ENCODE data around the gene HOXD1. TPM values are rescaled to one million over a fixed set of nuclear protein-coding genes. Genes with fewer than 3 reads are reported as not detected.

HOXD1 gene
- total RNA-seq, 4 donors from 2014 or later = 0.11 to 0.40 TPM; not detected in 2

DNA sequence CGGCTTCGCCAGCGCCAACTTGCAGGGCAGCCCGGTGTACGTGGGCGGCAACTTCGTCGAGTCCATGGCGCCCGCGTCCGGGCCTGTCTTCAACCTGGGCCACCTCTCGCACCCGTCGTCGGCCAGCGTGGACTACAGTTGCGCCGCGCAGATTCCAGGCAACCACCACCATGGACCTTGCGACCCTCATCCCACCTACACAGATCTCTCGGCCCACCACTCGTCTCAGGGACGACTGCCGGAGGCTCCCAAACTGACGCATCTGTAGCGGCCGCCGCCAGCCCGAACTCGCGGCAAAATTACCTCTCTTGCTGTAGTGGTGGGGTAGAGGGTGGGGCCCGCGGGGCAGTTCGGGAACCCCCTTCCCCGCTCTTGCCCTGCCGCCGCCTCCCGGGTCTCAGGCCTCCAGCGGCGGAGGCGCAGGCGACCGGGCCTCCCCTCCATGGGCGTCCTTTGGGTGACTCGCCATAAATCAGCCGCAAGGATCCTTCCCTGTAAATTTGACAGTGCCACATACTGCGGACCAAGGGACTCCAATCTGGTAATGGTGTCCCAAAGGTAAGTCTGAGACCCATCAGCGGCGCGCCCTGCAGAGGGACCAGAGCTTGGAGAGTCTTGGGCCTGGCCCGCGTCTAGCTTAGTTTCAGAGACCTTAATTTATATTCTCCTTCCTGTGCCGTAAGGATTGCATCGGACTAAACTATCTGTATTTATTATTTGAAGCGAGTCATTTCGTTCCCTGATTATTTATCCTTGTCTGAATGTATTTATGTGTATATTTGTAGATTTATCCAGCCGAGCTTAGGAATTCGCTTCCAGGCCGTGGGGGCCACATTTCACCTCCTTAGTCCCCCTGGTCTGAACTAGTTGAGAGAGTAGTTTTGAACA lies 16.2 kb upstream of the HOXD1 start:
- H3K4me3 ChIP-seq (replicated peaks in 1 of 3) = no peak overlapping the region
- H3K27me3 ChIP-seq = peaks cover 59% of the 10 kb centered on the region

DNA sequence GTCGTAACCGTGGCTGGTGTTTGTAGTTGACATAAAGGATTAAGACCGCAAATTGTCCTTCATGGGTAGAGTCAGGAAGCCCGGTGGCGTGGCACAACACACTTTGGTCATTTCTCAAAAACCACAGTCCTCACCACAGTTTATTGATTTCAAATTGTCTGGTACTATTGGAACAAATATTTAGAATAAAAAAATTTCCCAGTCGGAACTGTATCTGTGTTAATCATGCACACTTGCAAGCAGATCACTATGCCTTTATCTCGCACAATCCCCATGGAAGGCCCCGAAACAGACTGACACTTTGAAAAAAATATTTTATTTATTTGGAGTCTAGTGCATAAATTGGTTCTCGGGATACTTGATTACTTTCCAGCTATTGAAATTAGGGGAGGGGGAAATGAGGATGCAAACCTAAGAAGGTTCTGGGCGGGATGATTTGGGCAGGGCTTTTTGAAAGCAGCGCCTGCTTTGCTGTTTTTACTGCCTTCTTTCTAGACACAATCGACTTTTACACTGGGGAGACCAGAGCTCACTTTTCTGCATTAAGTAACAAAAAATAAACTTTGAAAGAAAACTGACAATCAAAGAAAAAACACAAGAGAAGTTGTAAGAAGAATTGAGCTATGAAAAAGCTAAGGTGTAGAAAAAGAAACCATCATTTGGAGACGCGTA lies 15.4 kb upstream of the HOXD1 start:
- TF ChIP-seq, protein P1, sequence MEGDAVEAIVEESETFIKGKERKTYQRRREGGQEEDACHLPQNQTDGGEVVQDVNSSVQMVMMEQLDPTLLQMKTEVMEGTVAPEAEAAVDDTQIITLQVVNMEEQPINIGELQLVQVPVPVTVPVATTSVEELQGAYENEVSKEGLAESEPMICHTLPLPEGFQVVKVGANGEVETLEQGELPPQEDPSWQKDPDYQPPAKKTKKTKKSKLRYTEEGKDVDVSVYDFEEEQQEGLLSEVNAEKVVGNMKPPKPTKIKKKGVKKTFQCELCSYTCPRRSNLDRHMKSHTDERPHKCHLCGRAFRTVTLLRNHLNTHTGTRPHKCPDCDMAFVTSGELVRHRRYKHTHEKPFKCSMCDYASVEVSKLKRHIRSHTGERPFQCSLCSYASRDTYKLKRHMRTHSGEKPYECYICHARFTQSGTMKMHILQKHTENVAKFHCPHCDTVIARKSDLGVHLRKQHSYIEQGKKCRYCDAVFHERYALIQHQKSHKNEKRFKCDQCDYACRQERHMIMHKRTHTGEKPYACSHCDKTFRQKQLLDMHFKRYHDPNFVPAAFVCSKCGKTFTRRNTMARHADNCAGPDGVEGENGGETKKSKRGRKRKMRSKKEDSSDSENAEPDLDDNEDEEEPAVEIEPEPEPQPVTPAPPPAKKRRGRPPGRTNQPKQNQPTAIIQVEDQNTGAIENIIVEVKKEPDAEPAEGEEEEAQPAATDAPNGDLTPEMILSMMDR (IDR thresholded peaks at IDR 0.05) = no peak
- no peak for TF ChIP-seq POLR2A (IDR thresholded peaks at IDR 0.05)
- Histone ChIP-seq H3K4me1 (peaks cover 10% of the 10 kb centered on the region in 2 donors), H3K27ac (no peak overlapping the region), H3K27me3 (peaks cover 62% of the 10 kb centered on the region), H3K4me3 (replicated peaks in 1 of 3) (no peak overlapping the region), H3K36me3 (no peaks in the 10 kb centered on the region), H3K9me3 (no peaks in the 10 kb centered on the region)
- intact Hi-C loops (cut with DNase I) = no loop called here
- DNase-seq = no peak
- WGBS, 2 donors = 33 to 42% methylated on average over 14 of the region's 14 CpGs

More for the DNA sequence above, 16.2 kb upstream of the HOXD1 start:
- Histone ChIP-seq H3K9me3 (no peaks in the 10 kb centered on the region), H3K36me3 (no peaks in the 10 kb centered on the region), H3K4me1 (peaks cover 7% of the 10 kb centered on the region in 2 donors), H3K27ac (no peak overlapping the region)
- no peak for DNase-seq
- intact Hi-C loops (cut with DNase I) = no loop called here
- TF ChIP-seq POLR2A (IDR thresholded peaks at IDR 0.05) = no peak
- TF ChIP-seq, protein P1 (IDR thresholded peaks at IDR 0.05) = no peak
- 21 to 38% methylated on average over 33 to 38 of the region's 60 CpGs for whole genome bisulfite sequencing, 2 donors

DNA sequence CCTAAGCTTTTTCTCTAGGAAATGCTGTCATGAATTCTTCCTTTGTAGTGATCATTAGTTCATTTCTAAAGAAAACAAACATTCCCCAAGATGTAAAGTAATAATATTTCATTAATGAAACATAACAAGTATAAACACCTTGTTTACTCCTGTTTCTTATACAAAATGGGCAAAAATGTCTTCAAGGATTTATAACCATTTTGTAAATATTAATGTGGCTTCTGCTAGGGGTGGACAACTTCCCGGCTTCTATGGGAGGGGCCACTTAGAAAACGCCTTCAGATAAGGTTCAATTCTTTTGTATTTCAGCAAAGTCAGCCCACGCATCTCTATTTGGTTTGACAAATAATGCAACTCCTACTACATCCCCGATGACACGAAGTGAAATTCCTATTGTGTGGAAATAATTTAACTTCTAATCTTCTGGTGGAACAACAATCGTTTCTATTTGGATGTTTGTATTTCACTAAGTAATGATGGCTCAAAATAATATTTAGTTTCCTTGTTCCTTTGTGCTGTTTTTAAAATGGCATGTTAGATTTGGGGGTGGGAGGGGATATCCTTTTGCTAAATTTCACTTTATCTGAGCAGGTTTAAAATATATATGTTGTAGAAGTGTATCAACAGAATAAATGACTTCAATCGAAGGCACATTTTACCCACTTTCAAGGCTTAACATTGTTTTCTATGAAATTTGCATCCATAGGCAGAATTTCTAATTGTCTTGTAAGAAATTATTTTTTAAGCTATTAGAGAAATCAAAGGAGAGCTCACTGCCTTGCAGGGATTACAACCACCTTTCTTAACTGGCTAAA lies 14.7 kb upstream of the HOXD1 start:
- Histone ChIP-seq H3K27ac (no peak overlapping the region), H3K4me1 (peaks cover 14 to 15% of the 10 kb centered on the region in 2 donors), H3K36me3 (no peaks in the 10 kb centered on the region), H3K4me3 (replicated peaks in 1 of 3) (no peak overlapping the region), H3K27me3 (peaks cover 60% of the 10 kb centered on the region), H3K9me3 (no peaks in the 10 kb centered on the region)
- no peak for DNase-seq
- 18 to 30% methylated on average over 7 of the region's 7 CpGs for WGBS, 2 donors
- intact Hi-C loops (cut with DNase I) = no loop called here
- TF ChIP-seq, protein P1 (IDR thresholded peaks at IDR 0.05) = no peak
- TF ChIP-seq POLR2A (IDR thresholded peaks at IDR 0.05) = no peak

DNA sequence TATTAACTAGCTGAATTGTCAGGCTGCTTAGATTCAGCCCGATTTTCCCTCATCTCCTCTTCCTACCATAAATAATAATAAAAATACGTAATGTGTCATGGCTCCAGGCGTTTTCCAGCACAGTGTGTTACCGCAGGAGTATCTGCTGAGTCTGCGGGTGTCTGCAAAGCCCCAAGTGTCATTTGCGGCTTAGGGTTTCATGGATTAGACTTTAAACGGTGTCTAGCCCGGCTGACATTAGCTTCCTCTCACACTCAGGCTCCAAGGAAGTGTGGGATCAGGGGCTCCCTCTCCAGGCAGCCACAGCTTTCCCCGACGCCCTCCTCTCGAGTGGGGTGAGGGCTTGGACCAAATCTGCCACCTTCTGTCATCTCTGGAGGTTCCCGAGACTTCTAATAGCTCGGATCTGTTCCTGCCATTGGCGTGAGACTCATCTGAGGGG lies 14.1 kb upstream of the HOXD1 start:
- no peak for TF ChIP-seq POLR2A (IDR thresholded peaks at IDR 0.05)
- TF ChIP-seq, protein P1 (IDR thresholded peaks at IDR 0.05) = no peak
- peaks cover 57% of the 10 kb centered on the region for H3K27me3 ChIP-seq
- H3K4me1 ChIP-seq = peaks cover 14 to 15% of the 10 kb centered on the region in 2 donors
- no peaks in the 10 kb centered on the region for H3K9me3 ChIP-seq
- H3K36me3 ChIP-seq = no peaks in the 10 kb centered on the region
- H3K27ac ChIP-seq = no peak overlapping the region
- no peak for DNase-seq
- no peak overlapping the region for H3K4me3 ChIP-seq (replicated peaks in 1 of 3)
- WGBS, 2 donors = 19 to 22% methylated on average over 8 to 11 of the region's 14 CpGs
- intact Hi-C loops (cut with DNase I) = no loop called here

Measured in thyroid gland (tissue), 4 donors.